HFFc6 (cell line): ENCODE results near the gene GCK. TPM values are rescaled to one million over a fixed set of nuclear protein-coding genes. Genes with fewer than 3 reads are reported as not detected.
A peak's percentile ranks its signal among the peaks of the same experiment; 100 is the strongest.

Source experiments
- DNase-seq: peaks from one replicate; pipeline ENCODE4 v3.0.0-alpha.2; 2018
- H3K27ac Mint-ChIP-seq: 2 replicates; pipeline ENCODE4 v1.8.0; 2020; ENCODE audit warnings: mild to moderate bottlenecking, mixed read lengths
- H3K27me3 Mint-ChIP-seq: 2 replicates; pipeline ENCODE4 v1.8.0; 2021; ENCODE audit warnings: mild to moderate bottlenecking, moderate library complexity, mixed read lengths; ENCODE audit not compliant: insufficient read depth
- H3K36me3 Mint-ChIP-seq: 2 replicates; pipeline ENCODE4 v1.8.0; 2021; ENCODE audit warnings: low read depth, mixed read lengths
- H3K4me1 Mint-ChIP-seq: 2 replicates; pipeline ENCODE4 v1.8.0; 2020; ENCODE audit warnings: low read depth, mixed read lengths
- H3K4me3 Mint-ChIP-seq: 2 replicates; pipeline ENCODE4 v1.8.0; 2020; ENCODE audit warnings: mild to moderate bottlenecking, moderate library complexity, mixed read lengths
- H3K9me3 Mint-ChIP-seq: 2 replicates; pipeline ENCODE4 v1.8.0; 2020; ENCODE audit warnings: mild to moderate bottlenecking, mixed read lengths
- long read RNA-seq: library from polyadenylated mRNA; unstranded; transcript quantifications from one replicate; pipeline ENCODE4 v2.0.0, GENCODE V29; 2019
- total RNA-seq, 6 experiments: library from RNA; stranded (reverse); fragmentation: NEBNext Ultra II Directional; extraction: Animal tissue kit (Norgen Biotek cat#: 25700); gene quantifications; 2 replicates in 1 of 6; 3 replicates in 5 of 6; pipeline ENCODE4 v1.2.3, GENCODE V29; 2021
- TF ChIP-seq, protein P1 (sequence below): fragments of 200-600 bp; sonication (generic); IDR thresholded peaks from 2 replicates; pipeline ENCODE4 v1.5.0; 2021; ENCODE audit warnings: antibody characterized with exemption, mild to moderate bottlenecking

Gene GCK
- total RNA-seq: under 1 TPM in 4 of 6 experiments, not detected in 2; 0.11 to 0.26 (median 0.17) TPM
- long read RNA-seq, partial matches to known transcripts: 0 of 1 reads
- long read RNA-seq, other reads (novel, unspliced or antisense): 0 of 1 reads

GRCh38 chr7:44189286-44189992 is at the start of gene GCK:
GCK (minus strand) TSS chr7:44189439; CDS start chr7:44188953, 486 bp downstream.
- Mint-ChIP-seq H3K36me3 (peaks cover 5% of the 10 kb centered on the region; the same call in 1 of the 2 replicates), H3K27ac (no peak within 1 kb of the TSS), H3K4me1 (peaks cover 18% of the 10 kb centered on the region), H3K9me3 (no peaks in the 10 kb centered on the region), H3K4me3 (no peak within 1 kb of the TSS), H3K27me3 (peaks cover 7% of the 10 kb centered on the region; the same call in 1 of the 2 replicates)
- no peak for DNase-seq
- TF ChIP-seq, protein P1, sequence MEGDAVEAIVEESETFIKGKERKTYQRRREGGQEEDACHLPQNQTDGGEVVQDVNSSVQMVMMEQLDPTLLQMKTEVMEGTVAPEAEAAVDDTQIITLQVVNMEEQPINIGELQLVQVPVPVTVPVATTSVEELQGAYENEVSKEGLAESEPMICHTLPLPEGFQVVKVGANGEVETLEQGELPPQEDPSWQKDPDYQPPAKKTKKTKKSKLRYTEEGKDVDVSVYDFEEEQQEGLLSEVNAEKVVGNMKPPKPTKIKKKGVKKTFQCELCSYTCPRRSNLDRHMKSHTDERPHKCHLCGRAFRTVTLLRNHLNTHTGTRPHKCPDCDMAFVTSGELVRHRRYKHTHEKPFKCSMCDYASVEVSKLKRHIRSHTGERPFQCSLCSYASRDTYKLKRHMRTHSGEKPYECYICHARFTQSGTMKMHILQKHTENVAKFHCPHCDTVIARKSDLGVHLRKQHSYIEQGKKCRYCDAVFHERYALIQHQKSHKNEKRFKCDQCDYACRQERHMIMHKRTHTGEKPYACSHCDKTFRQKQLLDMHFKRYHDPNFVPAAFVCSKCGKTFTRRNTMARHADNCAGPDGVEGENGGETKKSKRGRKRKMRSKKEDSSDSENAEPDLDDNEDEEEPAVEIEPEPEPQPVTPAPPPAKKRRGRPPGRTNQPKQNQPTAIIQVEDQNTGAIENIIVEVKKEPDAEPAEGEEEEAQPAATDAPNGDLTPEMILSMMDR: no peak

- no peak overlapping the region for H3K27ac Mint-ChIP-seq
- H3K4me3 Mint-ChIP-seq: no peak overlapping the region
- H3K27me3 Mint-ChIP-seq: peaks cover 17% of the 10 kb centered on the region
Measured at GRCh38 chr7:44238116-44238695, 49.0 kb upstream of the GCK start.

GRCh38 chr7:44237696-44238095 is 48.5 kb upstream of the GCK start:
- Mint-ChIP-seq H3K36me3 (no peaks in the 10 kb centered on the region), H3K4me1 (no peaks in the 10 kb centered on the region), H3K27me3 (peaks cover 23% of the 10 kb centered on the region), H3K27ac (no peak overlapping the region), H3K9me3 (no peaks in the 10 kb centered on the region), H3K4me3 (no peak overlapping the region)
- no peak for DNase-seq
- TF ChIP-seq, protein P1: no peak

More at GRCh38 chr7:44238116-44238695, 49.0 kb upstream of the GCK start:
- no peak for DNase-seq
- TF ChIP-seq, protein P1: no peak
- Mint-ChIP-seq H3K9me3 (no peaks in the 10 kb centered on the region), H3K4me1 (no peaks in the 10 kb centered on the region), H3K36me3 (no peaks in the 10 kb centered on the region)

DNA sequence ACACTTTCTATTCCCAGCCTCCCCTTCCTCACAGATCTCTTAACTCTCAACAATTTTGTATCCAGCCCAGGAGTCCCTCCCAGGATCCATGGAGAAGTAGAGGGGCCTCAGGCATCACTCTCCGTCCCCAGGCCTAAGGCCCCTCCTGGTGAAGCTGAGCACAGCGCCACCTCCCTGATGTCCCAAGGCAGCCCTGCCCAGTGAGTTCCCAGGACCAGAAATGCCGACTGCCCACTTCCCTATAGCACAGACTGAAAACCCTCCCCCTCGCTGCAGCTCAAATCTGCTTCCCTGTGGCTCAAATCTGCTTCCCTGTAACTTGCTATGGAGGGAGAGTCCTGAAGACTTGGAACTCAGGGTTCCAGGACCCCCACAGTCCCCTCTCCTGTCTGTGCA is 47.1 kb upstream of the GCK start:
- TF ChIP-seq, protein P1: peak; percentile 37; the same call in 1 of the 2 replicates
- no peak for DNase-seq
- no peak overlapping the region for H3K27ac Mint-ChIP-seq
- no peaks in the 10 kb centered on the region for H3K4me1 Mint-ChIP-seq
- no peaks in the 10 kb centered on the region for H3K36me3 Mint-ChIP-seq
- H3K9me3 Mint-ChIP-seq: no peaks in the 10 kb centered on the region
- H3K27me3 Mint-ChIP-seq: peaks cover 24% of the 10 kb centered on the region
- no peak overlapping the region for H3K4me3 Mint-ChIP-seq

GRCh38 chr7:44235582-44236332 is 46.5 kb upstream of the GCK start:
- Mint-ChIP-seq H3K36me3 (no peaks in the 10 kb centered on the region), H3K4me3 (no peak overlapping the region)

More at GRCh38 chr7:44235582-44236332, 46.5 kb upstream of the GCK start:
- no peaks in the 10 kb centered on the region for H3K4me1 Mint-ChIP-seq
- H3K27me3 Mint-ChIP-seq: peaks cover 24% of the 10 kb centered on the region
- DNase-seq: no peak
- TF ChIP-seq, protein P1: no peak
- H3K9me3 Mint-ChIP-seq: no peaks in the 10 kb centered on the region
- H3K27ac Mint-ChIP-seq: no peak overlapping the region
